OCI-LY7 (cell line): Measurements from ENCODE around the gene DYNC1I1. TPM values are rescaled to one million over a fixed set of nuclear protein-coding genes. Genes with fewer than 3 reads are reported as not detected.

Experiments used
- BruUV-seq: library from RNA; stranded (reverse); fragments of 400-500 nt; replicated peaks from 2 replicates; lab custom pipeline; 2021; lab: Mats Ljungman, UMichigan
- CTCF ChIA-PET: fragments of 300-600 bp; sonication (Branson Sonifier 250); formaldehyde crosslinking; loops from one replicate; lab custom pipeline; 2022; ENCODE audit warnings: antibody characterized with exemption; ENCODE audit not compliant: unreplicated experiment; lab: Charles Lee
- POLR2A ChIA-PET: fragments of 300-600 bp; sonication (Branson Sonifier 250); formaldehyde crosslinking; loops from one replicate; lab custom pipeline; 2022; ENCODE audit warnings: antibody characterized with exemption; lab: Charles Lee
- DNase-seq: peaks from one replicate; pipeline ENCODE4 v3.0.0-alpha.2; 2015; ENCODE audit warnings: low spot score
- H2AFZ ChIP-seq: fragments of 200-600 bp; sonication (generic), shearing (Covaris generic); 2 replicates; pipeline ENCODE4 v1.6.1; 2014; ENCODE audit warnings: mild to moderate bottlenecking, antibody characterized with exemption, low read length, moderate library complexity
- H3K27ac ChIP-seq: fragments of 200-600 bp; sonication (generic); 2 replicates; pipeline ENCODE4 v1.5.1; 2014; ENCODE audit warnings: mixed run types, low read depth, mild to moderate bottlenecking, moderate library complexity, low read length, inconsistent platforms; ENCODE audit not compliant: poor library complexity, severe bottlenecking
- H3K36me3 ChIP-seq: fragments of 200-600 bp; sonication (generic); 2 replicates; pipeline ENCODE4 v1.6.1; 2014; ENCODE audit warnings: mild to moderate bottlenecking, antibody characterized with exemption, low read length, moderate library complexity, mixed read lengths; ENCODE audit not compliant: insufficient read depth
- H3K4me1 ChIP-seq: fragments of 200-600 bp; sonication (generic); 2 replicates; pipeline ENCODE4 v1.5.1; 2014; ENCODE audit warnings: mild to moderate bottlenecking, low read length; ENCODE audit not compliant: insufficient read depth, poor library complexity, severe bottlenecking
- H3K4me2 ChIP-seq: fragments of 200-600 bp; sonication (generic); 2 replicates; pipeline ENCODE4 v1.6.1; 2014; ENCODE audit warnings: mild to moderate bottlenecking, low read length
- H3K4me3 ChIP-seq: fragments of 200-600 bp; sonication (generic); 2 replicates; pipeline ENCODE4 v1.5.1; 2014; ENCODE audit warnings: mild to moderate bottlenecking, low read depth, low read length; ENCODE audit not compliant: poor library complexity, severe bottlenecking
- H3K79me2 ChIP-seq: fragments of 200-600 bp; sonication (generic); 2 replicates; pipeline ENCODE4 v1.6.1; 2016; ENCODE audit warnings: low read depth, mild to moderate bottlenecking, low read length, moderate library complexity, mixed read lengths; ENCODE audit not compliant: insufficient read depth
- H3K9me2 ChIP-seq: fragments of 200-600 bp; sonication (generic); 2 replicates; pipeline ENCODE4 v1.6.1; 2016; ENCODE audit warnings: mild to moderate bottlenecking, low read length, mixed read lengths; ENCODE audit not compliant: insufficient read depth
- H3K9me3 ChIP-seq: fragments of 200-600 bp; sonication (generic); 2 replicates; pipeline ENCODE4 v1.6.1; 2014; ENCODE audit warnings: mild to moderate bottlenecking, mixed run types, low read length, mixed read lengths
- H4K20me1 ChIP-seq: fragments of 200-600 bp; sonication (generic); 2 replicates; pipeline ENCODE4 v1.6.1; 2014; ENCODE audit warnings: mild to moderate bottlenecking, antibody characterized with exemption, low read length, moderate library complexity, mixed read lengths; ENCODE audit not compliant: insufficient read depth
- EZH2phosphoT487 ChIP-seq: fragments of 200-600 bp; sonication (generic); IDR thresholded peaks from 2 replicates; pipeline ENCODE4 v1.6.1; 2018; ENCODE audit warnings: low read depth, borderline replicate concordance, mild to moderate bottlenecking, mixed run types, antibody characterized with exemption, low read length, moderate library complexity, mixed read lengths
- intact Hi-C: fragments of 100-400 bp; cut with micrococcal nuclease; formaldehyde crosslinking; loops from one replicate; pipeline ENCODE4 v1.10.0; 2022; ENCODE audit not compliant: unreplicated experiment
- total RNA-seq, 2 experiments: library from RNA; depleted of rRNA in 1 of 2; stranded (reverse); fragments of >200 nt in 1 of 2; shearing (Covaris generic) in 1 of 2; gene quantifications; 2 replicates each; pipeline ENCODE4 v1.2.3, GENCODE V29; 2014 to 2022
- TF ChIP-seq, protein P1 (sequence below): fragments of 200-600 bp; sonication (generic); conservative IDR thresholded peaks from 2 replicates; pipeline ENCODE4 v1.5.1; 2014; ENCODE audit warnings: mild to moderate bottlenecking, antibody characterized with exemption, low read length, moderate library complexity, mixed read lengths

The DYNC1I1 gene
- total RNA-seq, 2 experiments from 2014 or later = not detected

DNA sequence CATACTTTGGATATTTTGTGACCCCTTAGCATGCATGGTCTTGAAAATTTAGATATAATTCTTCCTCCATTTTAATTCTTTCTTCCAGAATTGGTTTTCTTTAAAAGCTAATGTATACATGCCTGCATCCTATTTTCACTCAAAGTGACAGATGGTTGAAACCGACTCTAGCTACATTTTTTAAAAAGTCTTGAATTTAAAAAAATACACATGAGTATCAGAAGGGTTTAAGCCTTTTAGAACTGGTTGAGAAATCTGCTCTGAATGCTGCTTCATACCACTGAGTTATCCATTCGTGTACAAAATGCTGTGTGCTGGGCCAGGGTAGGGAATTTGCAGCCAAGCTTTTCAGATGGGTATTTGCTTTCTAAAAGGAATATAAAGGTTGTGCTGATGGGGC is 16.5 kb downstream of the DYNC1I1 start:
- DNase-seq = no peak
- H3K79me2 ChIP-seq = no peaks in the 10 kb centered on the region
- H3K4me1 ChIP-seq = no peaks in the 10 kb centered on the region
- POLR2A ChIA-PET = interaction anchor here (1.1 kb wide), 1 partner anchor 9 kb away, joined by 3 read pairs; no protein-coding TSS in a partner anchor
- no peaks in the 10 kb centered on the region for H4K20me1 ChIP-seq
- H3K9me3 ChIP-seq = no peaks in the 10 kb centered on the region
- H2AFZ ChIP-seq = no peak overlapping the region
- H3K27ac ChIP-seq = no peak overlapping the region
- intact Hi-C loops = no loop called here
- H3K36me3 ChIP-seq = no peaks in the 10 kb centered on the region
- no peak for TF ChIP-seq EZH2phosphoT487
- TF ChIP-seq, protein P1, sequence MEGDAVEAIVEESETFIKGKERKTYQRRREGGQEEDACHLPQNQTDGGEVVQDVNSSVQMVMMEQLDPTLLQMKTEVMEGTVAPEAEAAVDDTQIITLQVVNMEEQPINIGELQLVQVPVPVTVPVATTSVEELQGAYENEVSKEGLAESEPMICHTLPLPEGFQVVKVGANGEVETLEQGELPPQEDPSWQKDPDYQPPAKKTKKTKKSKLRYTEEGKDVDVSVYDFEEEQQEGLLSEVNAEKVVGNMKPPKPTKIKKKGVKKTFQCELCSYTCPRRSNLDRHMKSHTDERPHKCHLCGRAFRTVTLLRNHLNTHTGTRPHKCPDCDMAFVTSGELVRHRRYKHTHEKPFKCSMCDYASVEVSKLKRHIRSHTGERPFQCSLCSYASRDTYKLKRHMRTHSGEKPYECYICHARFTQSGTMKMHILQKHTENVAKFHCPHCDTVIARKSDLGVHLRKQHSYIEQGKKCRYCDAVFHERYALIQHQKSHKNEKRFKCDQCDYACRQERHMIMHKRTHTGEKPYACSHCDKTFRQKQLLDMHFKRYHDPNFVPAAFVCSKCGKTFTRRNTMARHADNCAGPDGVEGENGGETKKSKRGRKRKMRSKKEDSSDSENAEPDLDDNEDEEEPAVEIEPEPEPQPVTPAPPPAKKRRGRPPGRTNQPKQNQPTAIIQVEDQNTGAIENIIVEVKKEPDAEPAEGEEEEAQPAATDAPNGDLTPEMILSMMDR = no peak
- H3K9me2 ChIP-seq = no peaks in the 10 kb centered on the region
- no TSS peak for BruUV-seq
- no peak overlapping the region for H3K4me3 ChIP-seq
- CTCF ChIA-PET = no interaction called here
- no peak overlapping the region for H3K4me2 ChIP-seq

DNA sequence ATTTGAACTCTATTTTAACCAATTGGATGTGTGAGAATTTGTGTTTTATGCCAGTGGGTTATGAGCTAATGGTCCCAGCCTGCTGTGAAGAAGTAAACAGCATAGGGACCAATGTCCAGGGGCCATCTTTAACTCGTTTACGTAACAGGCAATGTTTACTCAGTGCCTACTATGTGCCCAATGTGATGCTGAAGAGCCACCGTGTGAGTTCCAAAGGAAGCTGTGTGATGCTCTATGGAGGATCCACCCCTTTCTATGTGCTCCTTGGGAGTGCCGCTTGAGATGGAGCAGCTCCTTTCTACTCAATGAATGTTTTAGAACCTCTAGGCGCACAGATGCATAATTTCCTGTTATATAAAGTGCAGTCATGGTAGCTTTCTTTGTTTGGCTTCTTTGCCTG is 21.3 kb downstream of the DYNC1I1 start:
- intact Hi-C loops = no loop called here
- POLR2A ChIA-PET = no interaction called here

DNA sequence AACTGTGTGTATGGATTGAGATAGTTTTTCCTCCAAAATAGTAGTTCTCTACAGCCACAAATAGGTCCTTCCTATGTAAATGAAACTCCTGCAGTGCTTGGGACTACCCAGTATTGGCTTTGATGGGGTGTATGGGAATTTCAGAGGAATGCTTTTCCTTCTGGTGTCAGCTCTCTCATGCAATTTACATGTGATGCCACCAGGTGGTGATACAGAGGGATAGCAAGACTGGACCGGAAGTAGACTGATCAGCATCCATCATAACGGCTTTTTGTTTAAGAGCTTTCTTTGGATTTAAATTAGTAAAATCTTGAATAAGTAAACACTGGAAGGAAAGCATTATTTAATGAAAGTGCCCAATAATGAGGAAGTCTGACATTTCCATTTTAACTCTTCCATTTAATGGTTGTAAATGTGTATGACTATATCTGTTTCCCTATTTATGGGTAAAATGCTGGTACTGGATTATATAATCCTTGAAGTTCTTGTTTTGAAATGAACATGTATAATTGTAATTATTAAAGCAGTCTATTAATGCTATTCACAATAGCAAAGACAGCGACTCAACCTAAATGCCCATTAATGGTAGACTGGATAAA is 22.7 kb downstream of the DYNC1I1 start:
- intact Hi-C loops = no loop called here
- ChIA-PET CTCF (no interaction called here), POLR2A (interaction anchor here (0.7 to 0.8 kb wide), 2 partner anchors 19 to 1206 kb away, joined by 3 to 4 read pairs; no protein-coding TSS in a partner anchor)
- H3K36me3 ChIP-seq = no peaks in the 10 kb centered on the region
- DNase-seq = peak; percentile 43
- no peaks in the 10 kb centered on the region for H3K9me3 ChIP-seq
- no peak overlapping the region for H3K4me3 ChIP-seq
- TF ChIP-seq, protein P1 = peak; percentile 76
- no peak for TF ChIP-seq EZH2phosphoT487
- no peaks in the 10 kb centered on the region for H3K4me1 ChIP-seq
- H3K79me2 ChIP-seq = no peaks in the 10 kb centered on the region
- H4K20me1 ChIP-seq = no peaks in the 10 kb centered on the region
- H3K9me2 ChIP-seq = no peaks in the 10 kb centered on the region
- peak overlapping the region; percentile 65; the same call in 1 of the 2 replicates for H2AFZ ChIP-seq
- no peak overlapping the region for H3K27ac ChIP-seq
- BruUV-seq = no TSS peak
- no peak overlapping the region for H3K4me2 ChIP-seq

More for the DNA sequence above, 21.3 kb downstream of the DYNC1I1 start:
- H2AFZ ChIP-seq = no peak overlapping the region
- H3K4me2 ChIP-seq = no peak overlapping the region
- H3K79me2 ChIP-seq = no peaks in the 10 kb centered on the region
- TF ChIP-seq EZH2phosphoT487 = no peak
- TF ChIP-seq, protein P1 = no peak
- no peak overlapping the region for H3K27ac ChIP-seq
- CTCF ChIA-PET = no interaction called here
- no TSS peak for BruUV-seq
- no peak overlapping the region for H3K4me3 ChIP-seq
- no peak for DNase-seq
- H3K36me3 ChIP-seq = no peaks in the 10 kb centered on the region
- H3K9me3 ChIP-seq = no peaks in the 10 kb centered on the region
- H4K20me1 ChIP-seq = no peaks in the 10 kb centered on the region
- H3K9me2 ChIP-seq = no peaks in the 10 kb centered on the region
- no peaks in the 10 kb centered on the region for H3K4me1 ChIP-seq
